ENCODE measurements around the gene CHGA.

The CHGA gene

GRCh38 chr14:92950773-92951172 lies 27.8 kb downstream of the CHGA start:
- TF ChIP-seq CTCF (conservative IDR thresholded peaks at IDR 0.05; ENCODE audit: low read length): no peak
- TF ChIP-seq EZH2phosphoT487 (IDR thresholded peaks at IDR 0.05; ENCODE audit: borderline replicate concordance): no peak
- Histone ChIP-seq H3K79me2 (ENCODE audit: insufficient read depth, low read length) (no peaks in the 10 kb centered on the region), H3K9ac (ENCODE audit: low read depth, low read length, poor library complexity, severe bottlenecking) (no peak overlapping the region), H3F3A (ENCODE audit: low read depth) (no peaks in the 10 kb centered on the region), H2AFZ (ENCODE audit: low read length) (no peak overlapping the region), H3K9me3 (ENCODE audit: insufficient read depth, low read depth, low read length) (no peaks in the 10 kb centered on the region), H3K4me3 (ENCODE audit: low read length, poor library complexity, severe bottlenecking) (no peak overlapping the region), H3K4me1 (ENCODE audit: insufficient read depth, low read length, poor library complexity, severe bottlenecking) (no peaks in the 10 kb centered on the region), H4K20me1 (ENCODE audit: insufficient read depth, low read length, poor library complexity, severe bottlenecking) (no peaks in the 10 kb centered on the region), H3K27me3 (ENCODE audit: insufficient read depth, low read length, poor library complexity, severe bottlenecking) (no peaks in the 10 kb centered on the region), H3K36me3 (ENCODE audit: insufficient read depth, low read length) (peaks cover 42% of the 10 kb centered on the region; the same call in 1 of the 2 replicates), H3K4me2 (ENCODE audit: low read depth, low read length, poor library complexity, severe bottlenecking) (no peak overlapping the region), H3K9me2 (replicated peaks; ENCODE audit: low read depth, low read length) (no peaks in the 10 kb centered on the region)

- no peaks in the 10 kb centered on the region for H4K20me1 ChIP-seq (ENCODE audit: insufficient read depth, low read length, poor library complexity, severe bottlenecking)
- no peak overlapping the region for H3K4me3 ChIP-seq (ENCODE audit: low read length, poor library complexity, severe bottlenecking)
- no peak overlapping the region for H3K4me2 ChIP-seq (ENCODE audit: low read depth, low read length, poor library complexity, severe bottlenecking)
- peaks cover 44% of the 10 kb centered on the region; the same call in 1 of the 2 replicates for H3K36me3 ChIP-seq (ENCODE audit: insufficient read depth, low read length)
- H3K79me2 ChIP-seq (ENCODE audit: insufficient read depth, low read length): no peaks in the 10 kb centered on the region
- H3K9ac ChIP-seq (ENCODE audit: low read depth, low read length, poor library complexity, severe bottlenecking): no peak overlapping the region
- H3K27me3 ChIP-seq (ENCODE audit: insufficient read depth, low read length, poor library complexity, severe bottlenecking): no peaks in the 10 kb centered on the region
- no peak for TF ChIP-seq EZH2phosphoT487 (IDR thresholded peaks at IDR 0.05; ENCODE audit: borderline replicate concordance)
- no peak for TF ChIP-seq CTCF (conservative IDR thresholded peaks at IDR 0.05; ENCODE audit: low read length)
- H3F3A ChIP-seq (ENCODE audit: low read depth): no peaks in the 10 kb centered on the region
- H2AFZ ChIP-seq (ENCODE audit: low read length): no peak overlapping the region
- no peaks in the 10 kb centered on the region for H3K9me2 ChIP-seq (replicated peaks; ENCODE audit: low read depth, low read length)
- H3K4me1 ChIP-seq (ENCODE audit: insufficient read depth, low read length, poor library complexity, severe bottlenecking): no peaks in the 10 kb centered on the region
- H3K9me3 ChIP-seq (ENCODE audit: insufficient read depth, low read depth, low read length): no peaks in the 10 kb centered on the region
Observed at GRCh38 chr14:92951261-92951660, 28.3 kb downstream of the CHGA start.

GRCh38 chr14:92951912-92952471 lies 29.0 kb downstream of the CHGA start:
- Histone ChIP-seq H2AFZ (ENCODE audit: low read length) (no peak overlapping the region), H3K9ac (ENCODE audit: low read depth, low read length, poor library complexity, severe bottlenecking) (no peak overlapping the region), H3K4me3 (ENCODE audit: low read length, poor library complexity, severe bottlenecking) (no peak overlapping the region), H3K4me2 (ENCODE audit: low read depth, low read length, poor library complexity, severe bottlenecking) (no peak overlapping the region), H3F3A (ENCODE audit: low read depth) (no peaks in the 10 kb centered on the region), H3K36me3 (ENCODE audit: insufficient read depth, low read length) (peaks cover 49% of the 10 kb centered on the region; the same call in 1 of the 2 replicates), H3K79me2 (ENCODE audit: insufficient read depth, low read length) (no peaks in the 10 kb centered on the region), H3K9me3 (ENCODE audit: insufficient read depth, low read depth, low read length) (no peaks in the 10 kb centered on the region), H3K4me1 (ENCODE audit: insufficient read depth, low read length, poor library complexity, severe bottlenecking) (no peaks in the 10 kb centered on the region), H3K9me2 (replicated peaks; ENCODE audit: low read depth, low read length) (no peaks in the 10 kb centered on the region), H4K20me1 (ENCODE audit: insufficient read depth, low read length, poor library complexity, severe bottlenecking) (no peaks in the 10 kb centered on the region), H3K27me3 (ENCODE audit: insufficient read depth, low read length, poor library complexity, severe bottlenecking) (no peaks in the 10 kb centered on the region)
- TF ChIP-seq EZH2phosphoT487 (IDR thresholded peaks at IDR 0.05; ENCODE audit: borderline replicate concordance) (no peak), CTCF (conservative IDR thresholded peaks at IDR 0.05; ENCODE audit: low read length) (peak; percentile 87)
